ENCODE data around the gene RUNX3.

Gene RUNX3

DNA sequence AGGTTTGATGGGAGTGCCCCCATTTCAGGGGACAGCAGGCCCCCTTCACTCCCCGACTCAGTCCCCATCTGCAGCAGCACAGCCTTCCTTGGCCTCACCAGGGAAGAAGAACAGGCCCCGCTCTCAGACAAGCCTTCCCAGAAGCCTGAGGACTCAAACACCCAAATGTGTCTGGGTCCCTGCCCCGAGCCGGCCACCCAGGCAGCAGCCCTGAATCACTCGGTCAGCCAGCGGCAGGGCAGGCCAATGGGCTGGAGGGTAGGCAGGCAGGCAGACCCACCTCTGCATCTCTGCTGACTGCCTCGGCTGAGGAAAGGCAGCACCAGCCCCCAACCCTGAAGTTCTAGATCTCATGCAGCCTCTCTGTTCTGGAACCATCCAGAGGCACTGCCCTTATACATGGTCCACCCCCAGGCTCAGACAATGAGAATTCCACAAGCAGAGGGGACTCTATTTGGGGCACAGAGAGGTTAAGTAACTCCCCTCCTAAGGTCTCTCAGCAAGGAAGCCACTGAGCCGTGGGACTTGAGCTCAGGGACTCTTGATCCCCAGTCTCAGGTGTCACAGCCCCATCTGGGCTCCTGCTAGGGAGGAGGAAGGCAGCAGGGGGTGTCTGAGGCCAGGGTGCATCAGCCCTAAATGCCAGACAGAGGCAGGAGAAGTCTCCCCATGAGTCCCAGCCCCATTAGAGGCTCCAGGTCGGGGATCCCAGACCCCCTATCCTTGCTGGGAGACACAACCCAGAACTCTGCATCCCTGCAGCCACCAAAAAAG lies 33.2 kb upstream of the RUNX3 start:
- DNase-seq: peak; percentile 26 to 57

DNA sequence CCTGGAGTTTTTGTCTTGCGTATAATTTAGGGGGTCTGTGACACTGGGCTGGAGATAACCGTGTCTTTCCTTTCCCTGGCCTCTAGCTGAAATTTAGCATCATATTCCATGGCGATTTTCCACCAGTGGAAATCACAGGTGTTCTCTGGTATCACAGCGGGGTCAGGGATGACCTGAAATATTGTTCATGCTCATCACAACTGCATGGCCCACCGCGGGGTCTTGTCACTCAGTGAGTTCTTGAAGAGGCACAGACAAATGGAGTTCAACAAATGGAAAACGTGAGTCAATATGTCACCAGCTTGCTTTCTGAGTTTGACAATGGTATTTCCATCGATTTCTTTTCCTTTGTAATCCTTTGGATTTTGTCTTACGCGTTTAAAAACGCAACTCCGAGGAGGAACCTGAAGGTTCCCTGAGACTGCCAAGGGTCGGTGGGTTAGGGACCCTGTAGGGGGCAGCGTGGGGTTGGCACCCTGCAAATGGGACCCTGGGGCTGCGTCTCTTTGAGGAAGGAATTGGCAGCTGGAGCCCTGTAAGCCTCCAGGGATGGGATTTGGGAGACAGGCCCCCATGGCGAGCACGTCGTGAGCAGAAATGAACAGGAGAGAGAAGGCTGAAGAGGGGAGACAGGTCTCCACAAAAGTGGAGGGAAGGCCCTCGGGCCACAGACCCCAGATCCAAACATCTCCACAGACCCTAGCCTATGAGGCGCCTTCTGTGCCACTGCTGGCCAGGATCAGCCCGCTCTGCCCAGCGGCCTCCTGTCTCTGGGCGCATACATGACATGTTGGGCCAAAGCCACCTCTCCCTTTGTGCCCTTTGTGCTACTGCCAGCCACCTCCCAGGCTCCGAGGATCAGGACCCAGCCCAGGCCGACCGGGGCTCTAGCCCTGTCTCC lies 32.1 kb upstream of the RUNX3 start:
- DNase-seq: no peak

DNA sequence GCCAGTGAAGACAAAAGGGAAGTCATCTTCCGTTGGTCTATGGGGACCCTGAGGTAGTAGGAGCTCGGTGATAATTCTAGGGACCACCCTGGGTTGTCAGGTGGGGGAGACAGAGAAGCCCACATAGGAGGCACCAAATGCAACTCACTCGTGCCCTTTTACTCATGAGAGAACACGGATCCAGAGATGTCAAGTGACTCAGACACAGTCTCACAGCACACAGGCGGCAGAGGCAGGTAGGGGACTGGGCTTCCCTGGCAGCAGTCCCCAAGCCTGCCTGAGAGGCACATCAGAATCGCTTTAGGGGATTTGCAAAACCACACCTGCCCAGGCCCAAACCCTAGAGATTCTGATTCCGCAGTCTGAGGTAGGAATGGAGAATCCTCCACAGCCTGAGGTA lies 31.3 kb upstream of the RUNX3 start:
- no peak for DNase-seq

DNA sequence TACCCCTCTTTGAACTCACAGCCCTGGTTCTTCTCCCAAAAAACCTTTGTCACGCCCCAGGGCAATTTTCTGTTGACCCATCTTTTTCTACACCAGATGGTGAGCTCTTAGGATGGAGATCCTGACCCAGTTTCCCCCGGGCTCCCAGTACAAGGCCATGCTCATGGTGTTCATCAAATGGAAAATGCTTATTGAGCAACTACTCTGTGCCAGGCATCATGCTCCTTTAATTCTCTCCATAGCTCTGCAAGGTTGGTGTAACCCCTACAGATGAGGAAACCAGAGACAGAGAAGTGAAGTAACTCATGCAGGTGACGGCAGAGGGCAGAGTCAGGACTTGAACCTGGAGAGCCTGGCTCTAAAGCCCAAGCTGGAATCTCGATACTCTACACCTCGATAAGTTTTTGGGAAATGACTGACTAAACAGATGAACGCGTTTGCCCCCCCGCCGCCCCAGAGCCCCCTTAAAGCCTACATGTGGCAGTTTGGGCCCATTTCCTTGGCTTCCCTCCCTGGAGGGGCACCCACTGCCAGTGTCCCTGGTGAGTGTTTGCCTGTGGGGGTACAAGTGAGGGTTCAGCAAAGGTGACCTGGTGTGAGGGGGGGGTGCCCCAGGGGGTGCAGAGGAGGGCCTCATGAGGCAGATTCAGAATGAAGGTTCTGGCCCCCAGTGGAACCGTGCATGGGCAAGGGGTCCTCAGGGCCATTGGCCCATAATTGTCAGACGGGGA lies 30.2 kb upstream of the RUNX3 start:
- no peak for DNase-seq

DNA sequence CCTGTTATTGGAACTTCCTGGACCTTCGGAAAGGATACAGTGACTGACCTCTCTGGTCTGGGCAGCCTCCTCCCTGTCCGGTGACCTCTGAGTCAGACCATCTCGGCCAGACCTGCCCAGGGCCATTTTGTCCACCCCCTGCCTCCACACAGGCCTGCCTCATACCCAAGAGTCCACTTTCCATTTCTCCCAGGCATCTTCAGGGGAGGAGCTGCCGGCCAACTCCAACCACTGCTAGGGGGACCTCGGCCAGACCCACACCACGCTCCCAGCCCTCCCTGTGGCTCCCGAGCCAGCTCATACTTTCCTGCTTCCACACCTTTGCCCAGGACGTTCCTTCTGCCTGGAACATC lies 29.5 kb upstream of the RUNX3 start:
- no peak for DNase-seq

DNA sequence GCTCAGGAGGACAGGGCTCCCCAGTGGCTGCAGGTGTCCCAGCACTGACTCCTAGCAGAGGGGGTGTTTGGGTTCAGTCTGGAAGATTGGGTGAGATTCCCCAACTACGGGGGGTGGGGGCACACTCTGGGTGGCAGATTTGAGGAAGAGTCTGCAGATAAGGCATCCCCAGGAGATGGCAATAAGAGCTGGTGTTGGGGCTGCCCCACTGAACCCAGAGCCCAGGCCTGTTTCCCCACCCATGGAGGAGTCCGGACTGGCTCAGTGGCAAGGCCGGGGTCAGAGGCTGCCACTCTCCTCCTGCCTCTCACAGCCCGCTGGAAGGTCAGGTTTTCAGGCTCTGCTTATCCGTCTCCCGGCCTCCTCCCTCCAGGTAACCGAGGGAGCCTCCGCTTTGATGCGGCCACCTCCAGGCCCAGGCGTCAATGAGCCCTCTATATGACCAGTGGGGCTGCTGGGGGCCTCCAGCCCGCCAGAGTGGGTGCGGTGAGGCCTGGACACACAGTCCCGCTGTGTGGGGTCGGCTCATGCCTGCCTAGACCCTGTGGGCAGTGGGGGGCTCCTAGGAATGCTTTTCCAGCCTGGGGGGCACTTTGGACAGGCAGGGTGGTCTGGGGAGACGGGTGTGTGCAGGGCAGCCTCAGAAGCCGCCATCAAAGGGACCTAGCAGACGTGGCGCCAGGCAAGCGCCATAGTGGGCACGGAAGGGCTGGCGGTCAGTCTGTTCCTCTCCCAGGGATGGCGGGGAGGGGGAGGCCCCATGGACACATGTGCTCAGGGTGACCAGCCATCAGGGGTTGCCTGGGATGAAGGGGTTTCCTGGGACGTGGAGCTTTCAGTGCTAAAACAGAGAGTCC lies 28.9 kb upstream of the RUNX3 start:
- DNase-seq: no peak

DNA sequence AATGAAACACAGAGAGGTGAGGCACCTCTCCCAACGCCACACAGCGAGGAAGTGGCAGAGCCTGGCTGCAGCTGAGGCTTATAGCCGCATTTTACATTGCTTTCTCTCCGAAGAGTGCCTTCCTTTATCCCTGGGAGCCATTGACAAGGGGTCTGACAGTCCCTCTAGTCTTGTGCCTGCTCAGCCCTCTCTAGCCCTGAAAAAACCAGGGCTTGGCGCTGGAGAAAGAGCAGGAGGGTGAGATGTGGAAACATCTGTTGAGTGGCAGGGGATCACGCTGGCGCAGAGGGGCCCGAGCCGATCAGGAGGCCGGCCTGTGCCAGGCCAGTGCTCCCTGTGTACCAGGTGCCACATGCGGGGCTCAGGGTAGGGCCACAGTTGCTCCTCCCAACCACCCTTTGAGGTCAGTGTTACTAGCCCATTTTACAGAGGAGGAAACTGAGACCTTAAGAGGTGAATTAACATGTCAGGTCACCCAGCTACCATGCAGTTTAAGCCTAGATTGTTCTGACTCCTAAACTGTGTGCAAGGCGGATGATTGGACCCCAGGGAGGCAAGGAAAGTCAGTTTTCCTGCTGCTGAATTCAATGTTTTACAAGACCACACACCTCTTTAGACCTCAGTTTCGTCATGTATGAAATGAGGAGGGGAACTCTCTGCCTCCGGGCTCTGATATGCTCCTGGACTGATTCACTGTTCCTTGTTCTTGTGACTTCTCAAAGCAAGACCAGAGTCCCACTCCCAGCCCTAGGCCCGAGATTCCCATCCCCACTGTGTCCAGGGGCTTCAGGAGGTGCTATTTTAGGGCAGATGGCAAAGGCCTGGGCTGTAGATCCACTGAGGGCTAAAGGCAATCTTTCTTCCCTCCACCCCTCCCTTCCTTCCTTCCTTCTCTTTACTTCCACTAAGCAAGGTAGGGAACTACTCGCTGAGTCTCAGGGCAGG lies 28.0 kb upstream of the RUNX3 start:
- no peak for DNase-seq

DNA sequence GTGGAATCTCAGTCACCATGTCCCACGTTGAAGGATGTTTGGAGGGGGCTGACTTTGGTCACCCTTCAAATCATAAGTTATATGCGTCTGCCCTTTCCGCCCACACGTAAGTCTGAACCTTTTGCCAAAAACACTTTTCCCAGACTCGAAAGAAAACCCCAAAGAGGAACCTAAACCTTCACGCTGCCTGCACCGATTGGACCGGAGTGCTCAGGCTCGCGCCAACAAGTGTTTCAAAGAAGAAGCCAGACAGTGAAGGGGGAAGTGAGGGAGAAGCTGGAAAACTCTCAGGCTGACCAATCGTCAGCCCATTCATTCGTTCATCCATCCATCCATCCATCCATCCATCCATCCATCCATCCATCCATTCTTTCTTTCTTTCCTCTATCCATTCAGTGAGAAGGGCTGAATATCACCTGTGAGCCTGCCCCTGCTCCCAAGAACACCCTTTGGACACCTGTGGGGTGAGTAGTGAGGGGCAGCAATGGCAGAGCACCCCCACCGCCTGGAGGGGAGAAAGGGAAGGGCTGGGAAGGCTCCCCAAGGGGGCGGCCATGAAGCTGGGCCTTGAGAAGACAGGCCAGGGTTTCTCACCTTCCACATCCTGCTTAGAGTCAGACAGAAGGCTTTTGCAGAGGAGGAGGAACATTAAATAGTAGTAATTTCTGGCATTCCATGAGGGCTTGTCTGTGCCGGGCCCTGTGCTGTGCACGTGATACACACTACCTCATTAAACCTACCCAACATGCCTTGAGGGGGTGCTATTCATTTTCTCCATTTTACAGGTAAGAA lies 27.1 kb upstream of the RUNX3 start:
- no peak for DNase-seq

DNA sequence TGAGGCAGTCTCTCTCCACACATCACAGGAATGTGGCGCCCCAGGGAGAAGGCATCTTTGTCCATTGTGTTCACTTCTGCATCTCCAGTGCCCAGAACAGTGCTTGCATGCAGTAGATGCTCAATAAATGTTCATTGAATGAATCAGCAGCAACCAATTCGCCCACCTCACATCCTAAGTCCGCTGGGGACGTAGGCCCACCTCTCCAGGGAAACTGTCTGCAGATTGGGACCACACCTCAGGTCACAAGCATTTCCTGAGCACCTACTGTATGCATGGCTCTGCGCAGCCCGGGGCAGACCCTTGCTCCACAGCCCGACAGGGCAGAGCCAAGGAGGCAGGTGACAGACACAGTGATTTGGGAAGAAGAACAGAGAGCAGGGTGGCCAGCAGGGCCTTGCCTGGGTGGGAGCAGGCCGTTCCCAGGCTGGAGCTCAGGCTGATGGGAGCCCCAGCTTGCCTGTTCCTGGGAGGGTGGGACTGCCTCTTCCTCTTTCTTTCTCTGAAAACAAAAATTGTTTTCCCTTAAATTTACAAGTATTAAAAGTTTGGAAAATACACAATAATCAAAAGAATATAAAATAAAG lies 25.8 kb upstream of the RUNX3 start:
- DNase-seq: no peak

DNA sequence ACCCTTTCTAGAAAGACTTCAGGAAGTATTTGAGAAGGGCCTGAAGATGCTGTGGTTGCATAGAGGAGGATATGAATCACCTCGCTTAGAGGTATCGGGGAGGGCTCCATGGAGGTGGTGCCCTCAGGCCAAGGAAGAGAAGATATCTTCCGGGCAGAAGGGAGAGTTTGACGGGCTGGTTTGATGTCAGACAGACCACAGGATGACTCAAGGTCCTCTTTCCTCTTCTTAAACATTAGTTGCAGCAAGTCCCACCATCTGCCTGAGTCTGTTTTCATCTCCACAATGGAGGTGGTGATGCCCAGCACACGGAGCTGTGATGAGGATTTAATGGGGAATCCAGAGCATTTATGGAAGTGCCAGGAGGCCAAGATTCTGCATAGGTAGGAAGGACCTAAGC lies 25.1 kb upstream of the RUNX3 start:
- no peak for DNase-seq

DNA sequence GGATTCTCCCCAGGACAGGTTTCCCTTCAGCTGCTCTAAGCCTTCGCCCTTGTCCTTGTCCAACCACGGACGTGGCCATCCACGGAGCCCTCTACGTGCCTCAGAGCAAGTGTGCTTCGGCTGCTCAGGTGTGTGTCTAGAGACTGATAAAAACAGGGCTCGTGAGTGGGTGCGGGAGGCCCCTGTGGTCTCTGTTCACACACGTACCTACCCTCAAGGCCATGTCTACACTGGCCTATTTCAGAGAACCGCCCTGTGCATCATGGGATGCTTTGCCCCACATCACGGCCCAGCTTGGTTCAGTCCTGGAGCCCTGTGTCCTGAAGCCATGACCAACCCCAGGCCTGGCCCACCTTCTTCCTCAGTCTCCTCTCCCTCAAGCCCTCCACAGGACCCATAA lies 24.6 kb upstream of the RUNX3 start:
- no peak for DNase-seq

DNA sequence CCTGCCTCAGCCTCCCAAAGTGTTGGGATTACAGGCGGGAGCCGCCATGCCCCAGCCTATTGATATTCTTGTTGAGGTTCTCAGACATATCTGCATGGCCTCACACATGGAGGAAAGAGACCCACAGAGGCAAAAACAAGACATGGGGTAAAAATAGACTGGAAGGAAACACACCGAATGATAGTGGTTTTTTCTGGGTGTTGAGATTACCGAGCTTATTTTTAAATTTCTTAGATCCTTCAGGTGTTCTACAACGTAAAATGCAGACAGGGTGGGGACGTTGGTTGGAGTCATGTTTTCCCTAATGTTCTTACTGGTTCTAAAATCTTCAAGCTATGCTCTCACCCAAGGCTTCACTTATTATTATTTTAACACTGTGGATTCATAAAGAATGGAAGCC lies 23.9 kb upstream of the RUNX3 start:
- DNase-seq: no peak

DNA sequence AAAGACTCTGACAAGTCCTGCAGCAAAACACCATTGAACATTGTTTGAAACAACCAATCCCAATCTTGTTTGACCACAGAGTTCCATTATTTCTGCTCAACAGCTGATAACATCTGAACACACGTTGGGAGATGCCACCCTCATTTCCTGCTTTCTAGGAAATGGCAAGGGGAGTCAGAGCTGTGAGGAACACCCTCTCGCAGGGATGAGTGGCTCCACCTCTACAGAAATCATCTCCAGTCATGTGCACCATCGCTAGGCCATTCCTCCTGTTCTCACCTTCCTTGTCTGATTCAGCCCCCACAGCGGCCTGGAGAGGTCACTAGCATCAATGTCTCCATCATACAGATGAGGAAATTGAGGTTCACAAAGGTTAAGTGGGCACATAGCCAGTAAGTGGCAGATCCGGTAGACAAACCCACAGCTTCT lies 22.4 kb upstream of the RUNX3 start:
- DNase-seq: no peak

DNA sequence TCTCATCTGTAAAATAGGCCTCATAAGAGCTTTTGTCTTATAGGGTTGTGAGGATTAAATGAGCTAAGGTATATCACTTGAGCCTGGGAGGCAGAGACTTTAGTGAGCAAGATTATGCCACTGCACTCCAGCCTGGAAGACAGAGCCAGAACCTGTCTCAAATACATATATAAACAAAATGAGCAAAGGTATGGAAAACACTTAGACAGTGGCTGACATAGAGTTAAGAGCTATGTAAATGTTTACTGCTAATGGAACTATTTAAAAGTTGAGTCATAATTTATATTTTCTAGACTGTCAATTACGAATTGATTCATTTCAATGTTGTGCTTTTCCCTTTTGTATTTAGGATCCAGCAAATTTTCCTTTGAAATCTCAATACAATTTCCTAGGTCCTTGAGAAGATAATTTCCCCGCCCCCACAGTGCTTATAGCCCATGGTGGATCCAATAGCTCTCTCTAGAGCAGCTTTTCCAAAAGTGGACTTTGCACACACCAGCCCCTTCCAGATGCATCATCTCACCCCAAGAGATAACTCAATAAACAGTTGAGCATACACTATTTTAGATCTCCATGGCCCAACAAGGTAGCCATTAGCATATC lies 21.8 kb upstream of the RUNX3 start:
- no peak for DNase-seq

DNA sequence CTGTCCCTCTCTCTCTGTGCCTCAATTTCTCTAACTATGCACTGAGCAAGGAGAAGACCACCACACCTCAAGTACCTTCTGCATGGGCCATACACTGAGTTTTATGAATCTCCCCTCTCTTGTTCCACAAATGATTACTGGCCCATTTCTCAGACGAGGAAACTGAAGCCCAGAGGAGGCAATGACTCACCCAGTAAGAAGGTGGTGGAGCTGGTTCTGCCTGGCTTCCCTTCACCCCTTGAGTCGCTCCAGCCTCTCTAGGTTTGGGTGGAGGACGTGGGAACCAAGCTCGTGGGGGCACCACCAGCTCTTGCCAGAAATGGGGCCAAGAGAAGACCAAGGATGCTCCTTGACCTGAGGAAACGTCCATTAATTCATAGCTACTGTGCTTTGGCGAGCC lies 21.3 kb upstream of the RUNX3 start:
- DNase-seq: no peak

DNA sequence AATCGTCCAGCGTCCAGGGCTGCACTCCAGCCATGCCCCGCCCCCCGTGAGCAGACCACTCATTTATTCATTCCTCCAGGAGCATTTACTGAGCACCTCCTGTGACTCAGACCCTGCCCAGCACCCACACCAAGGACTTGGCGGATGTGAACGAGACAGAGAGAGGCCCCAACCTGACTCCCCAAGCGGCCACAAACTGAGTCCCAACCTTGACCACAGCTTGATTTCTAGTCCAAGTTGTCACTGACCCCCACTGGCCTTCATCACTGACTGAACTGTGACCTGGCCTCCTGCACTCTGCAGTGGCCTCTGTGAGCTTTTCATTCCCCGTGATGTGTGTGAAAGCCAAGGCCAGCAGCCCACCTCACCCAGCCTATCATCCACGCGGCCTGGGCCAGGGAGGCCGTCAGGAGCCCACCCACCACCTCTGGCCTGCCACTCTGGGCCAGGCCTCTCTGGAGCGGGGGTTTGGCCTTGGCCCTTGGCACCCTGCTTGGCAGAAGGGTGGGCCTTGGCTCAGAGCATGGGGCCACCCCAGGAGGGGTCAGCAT lies 19.3 kb upstream of the RUNX3 start:
- no peak for DNase-seq

DNA sequence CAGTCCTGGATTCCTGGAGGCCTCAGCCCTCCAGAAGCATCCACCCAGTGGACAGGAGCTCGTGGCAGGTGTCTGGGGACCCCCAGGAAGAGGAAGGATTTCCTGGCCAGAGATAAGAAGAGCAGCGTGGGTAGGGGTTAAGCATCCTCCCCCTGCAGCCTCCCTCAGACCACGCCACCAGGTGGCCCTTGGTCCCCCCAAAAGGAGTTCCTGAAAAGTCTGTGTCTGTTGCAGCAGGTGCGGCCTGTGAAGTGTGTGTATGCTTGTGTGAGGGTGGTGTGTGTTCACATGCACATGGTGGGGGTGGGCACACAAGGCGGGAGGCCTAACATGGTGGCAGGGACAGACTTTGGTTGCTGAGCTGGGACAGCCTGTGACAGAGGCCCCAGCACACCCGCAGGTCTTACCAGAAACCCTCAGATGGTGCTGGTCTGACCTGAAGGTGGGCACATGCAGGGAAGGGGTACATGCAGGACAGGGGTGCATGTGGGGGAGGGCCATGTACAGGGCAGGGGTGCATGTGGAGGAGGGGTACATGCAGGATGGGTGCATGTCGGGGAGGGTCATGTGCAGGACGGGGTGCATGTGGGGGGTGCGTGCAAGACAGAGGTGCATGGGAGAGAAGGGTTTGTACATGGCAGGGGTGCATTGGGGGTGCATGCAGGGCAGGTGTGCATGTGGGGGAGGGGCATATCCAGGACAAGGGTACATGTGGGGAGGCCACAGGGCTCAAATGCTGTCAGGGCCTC lies 18.2 kb upstream of the RUNX3 start:
- DNase-seq: no peak

DNA sequence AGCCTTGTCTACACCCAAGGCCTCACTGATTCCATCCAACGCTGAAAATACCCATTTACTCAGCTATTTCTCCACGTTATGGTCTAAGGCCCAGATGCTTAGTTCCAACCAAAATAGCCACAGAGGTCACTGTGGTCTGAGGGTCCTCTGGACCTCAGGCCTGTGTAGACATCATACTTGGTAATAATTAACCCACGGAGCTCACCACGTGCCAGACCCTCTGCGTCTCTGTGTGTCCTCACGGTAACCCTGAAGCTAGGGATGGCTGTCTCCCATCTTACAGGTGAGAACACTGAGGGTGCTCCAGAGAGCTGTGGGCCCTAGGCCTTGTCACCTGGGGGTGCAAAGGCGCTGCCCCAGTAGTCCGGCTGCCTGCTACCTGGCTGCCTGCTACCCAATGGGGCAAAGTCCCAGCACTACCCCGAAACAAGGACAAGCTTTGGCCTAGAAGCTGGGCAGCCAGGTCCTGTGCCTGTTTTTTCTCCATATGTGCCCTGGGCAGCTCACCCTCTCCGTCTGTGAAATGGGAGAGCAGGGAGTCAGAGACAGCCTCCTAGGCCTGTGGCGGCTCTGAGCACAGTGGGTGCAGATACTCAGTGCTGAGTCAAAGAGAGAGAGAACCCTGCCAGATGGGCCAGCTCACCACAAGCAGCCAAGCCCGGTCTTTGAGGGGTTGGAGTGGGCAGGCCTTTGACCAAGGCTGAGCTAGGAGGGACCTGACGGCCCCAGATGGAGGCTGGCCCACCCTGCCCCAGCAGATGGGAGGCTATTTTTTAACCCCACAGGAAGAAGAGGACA lies 17.0 kb upstream of the RUNX3 start:
- DNase-seq: peak in 1 of 2 experiments; percentile 21
